ENCODE results near the gene RBL1.
"Not testable (repeated sequence)": the region's sequence is repeated elsewhere in the genome, so short reads cannot be mapped to it uniquely, and the experiment has no call there.

RBL1 gene, protein sequence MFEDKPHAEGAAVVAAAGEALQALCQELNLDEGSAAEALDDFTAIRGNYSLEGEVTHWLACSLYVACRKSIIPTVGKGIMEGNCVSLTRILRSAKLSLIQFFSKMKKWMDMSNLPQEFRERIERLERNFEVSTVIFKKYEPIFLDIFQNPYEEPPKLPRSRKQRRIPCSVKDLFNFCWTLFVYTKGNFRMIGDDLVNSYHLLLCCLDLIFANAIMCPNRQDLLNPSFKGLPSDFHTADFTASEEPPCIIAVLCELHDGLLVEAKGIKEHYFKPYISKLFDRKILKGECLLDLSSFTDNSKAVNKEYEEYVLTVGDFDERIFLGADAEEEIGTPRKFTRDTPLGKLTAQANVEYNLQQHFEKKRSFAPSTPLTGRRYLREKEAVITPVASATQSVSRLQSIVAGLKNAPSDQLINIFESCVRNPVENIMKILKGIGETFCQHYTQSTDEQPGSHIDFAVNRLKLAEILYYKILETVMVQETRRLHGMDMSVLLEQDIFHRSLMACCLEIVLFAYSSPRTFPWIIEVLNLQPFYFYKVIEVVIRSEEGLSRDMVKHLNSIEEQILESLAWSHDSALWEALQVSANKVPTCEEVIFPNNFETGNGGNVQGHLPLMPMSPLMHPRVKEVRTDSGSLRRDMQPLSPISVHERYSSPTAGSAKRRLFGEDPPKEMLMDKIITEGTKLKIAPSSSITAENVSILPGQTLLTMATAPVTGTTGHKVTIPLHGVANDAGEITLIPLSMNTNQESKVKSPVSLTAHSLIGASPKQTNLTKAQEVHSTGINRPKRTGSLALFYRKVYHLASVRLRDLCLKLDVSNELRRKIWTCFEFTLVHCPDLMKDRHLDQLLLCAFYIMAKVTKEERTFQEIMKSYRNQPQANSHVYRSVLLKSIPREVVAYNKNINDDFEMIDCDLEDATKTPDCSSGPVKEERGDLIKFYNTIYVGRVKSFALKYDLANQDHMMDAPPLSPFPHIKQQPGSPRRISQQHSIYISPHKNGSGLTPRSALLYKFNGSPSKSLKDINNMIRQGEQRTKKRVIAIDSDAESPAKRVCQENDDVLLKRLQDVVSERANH
- long read RNA-seq, donor 1, partial matches to known transcripts, result 0 of 1 reads
- long read RNA-seq, donor 1, other reads (novel, unspliced or antisense), result 0 of 1 reads
- long read RNA-seq, donor 2, partial matches to known transcripts, result 0 of 1 reads
- long read RNA-seq, donor 2, other reads (novel, unspliced or antisense), result 0 of 1 reads
- long read RNA-seq, donor 3, result 0 reads
- long read RNA-seq, donor 4, partial matches to known transcripts, result 0 of 1 reads
- long read RNA-seq, donor 4, other reads (novel, unspliced or antisense), result 0 of 1 reads
- long read RNA-seq, donor 5, partial matches to known transcripts, result 0 of 1 reads
- long read RNA-seq, donor 5, other reads (novel, unspliced or antisense), result 0 of 1 reads
- long read RNA-seq, donor 6, partial matches to known transcripts, result 0 of 1 reads
- long read RNA-seq, donor 6, other reads (novel, unspliced or antisense), result 0 of 1 reads
- long read RNA-seq, donor 7, result 0 reads
- long read RNA-seq, donor 8, full-length matches to known transcripts, result 2 of 2 reads
- long read RNA-seq, donor 8, partial matches to known transcripts, result 0 of 2 reads
- long read RNA-seq, donor 8, other reads (novel, unspliced or antisense), result 0 of 2 reads

DNA sequence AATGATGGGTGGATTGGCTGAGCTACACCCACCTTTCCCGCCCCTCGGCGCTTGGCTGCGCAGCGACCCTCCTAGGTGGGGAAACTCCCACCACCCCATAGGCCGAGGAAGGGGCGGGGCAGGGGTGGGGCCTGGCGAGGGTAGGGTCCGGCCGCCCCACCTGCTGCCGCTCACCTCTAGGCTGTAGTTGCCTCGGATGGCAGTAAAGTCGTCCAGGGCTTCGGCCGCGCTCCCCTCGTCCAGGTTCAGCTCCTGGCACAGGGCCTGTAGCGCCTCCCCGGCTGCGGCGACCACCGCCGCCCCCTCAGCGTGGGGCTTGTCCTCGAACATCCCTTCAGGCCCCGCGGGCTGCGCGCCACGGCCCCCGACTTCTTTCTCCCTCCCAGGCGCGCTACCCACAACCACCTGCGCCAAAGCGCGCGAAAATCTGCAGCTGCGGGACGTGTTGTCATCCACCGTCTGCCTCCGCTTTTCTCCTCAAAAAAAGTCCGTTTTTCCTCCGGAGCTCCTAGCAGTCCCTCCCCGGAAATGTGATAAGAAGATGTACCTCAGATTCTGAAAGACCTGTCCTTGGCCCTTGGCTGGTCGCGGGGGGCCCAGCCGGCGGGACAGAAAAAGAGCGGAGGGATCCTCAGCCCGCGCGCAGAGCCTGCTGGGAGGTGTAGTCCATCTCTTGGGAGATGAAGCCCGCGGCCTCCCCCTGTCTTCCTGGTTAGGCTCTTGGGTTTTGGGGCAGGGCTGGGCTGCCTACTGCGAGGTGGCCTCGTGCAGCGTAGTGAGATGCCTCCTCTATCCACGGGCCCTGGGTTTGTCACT is at the start of gene RBL1:
Gene RBL1 (minus strand): TSS at position 399 of the 816 bp plus-strand sequence. CDS start 69 bp downstream, at position 330.
- DNase-seq, result peak; percentile 100

DNA sequence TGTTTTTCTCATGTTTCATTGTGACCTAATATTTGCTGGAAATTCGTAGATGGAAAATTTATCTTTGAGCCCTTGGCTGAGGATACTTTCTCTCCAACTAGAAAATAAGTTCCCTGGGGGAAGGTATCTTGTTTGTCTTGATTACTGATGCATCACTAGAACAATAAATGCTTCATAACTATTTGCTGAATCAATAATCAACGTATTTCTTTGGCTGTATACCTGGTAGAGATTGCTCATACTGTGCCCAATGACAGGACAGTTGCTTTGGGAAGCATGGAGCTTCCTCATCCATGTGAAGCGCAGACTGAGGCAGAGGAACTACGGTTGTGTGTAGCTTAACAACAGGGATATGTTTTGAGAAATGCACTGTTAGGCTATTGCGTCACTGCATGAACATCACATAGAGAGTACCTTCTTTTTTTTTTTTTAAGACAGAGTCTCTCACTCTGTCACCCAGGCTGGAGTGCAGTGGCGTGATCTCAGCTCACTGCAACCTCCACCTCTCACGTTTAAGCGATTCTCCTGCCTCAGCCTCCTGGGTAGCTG is 49.1 kb upstream of the RBL1 start:
- no peak for DNase-seq

DNA sequence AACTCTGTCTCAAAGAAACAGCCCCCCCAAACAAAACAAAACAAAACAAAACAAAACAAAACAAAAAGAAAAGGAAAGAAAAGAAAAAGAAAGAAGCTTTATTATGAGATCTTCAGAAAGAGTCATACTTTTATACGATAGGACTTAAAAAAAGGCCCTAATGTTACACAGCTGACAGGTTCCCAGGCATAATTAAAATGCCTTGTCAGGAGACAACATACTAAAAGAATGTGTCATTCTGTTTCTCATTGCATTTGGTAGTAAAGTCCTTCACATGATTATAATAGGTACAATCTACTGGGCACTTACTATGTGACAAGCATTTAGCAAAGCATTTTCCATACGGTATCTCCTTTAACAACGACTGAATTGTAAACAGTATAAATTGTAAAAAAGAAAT is 46.9 kb upstream of the RBL1 start:
- DNase-seq, result no peak

DNA sequence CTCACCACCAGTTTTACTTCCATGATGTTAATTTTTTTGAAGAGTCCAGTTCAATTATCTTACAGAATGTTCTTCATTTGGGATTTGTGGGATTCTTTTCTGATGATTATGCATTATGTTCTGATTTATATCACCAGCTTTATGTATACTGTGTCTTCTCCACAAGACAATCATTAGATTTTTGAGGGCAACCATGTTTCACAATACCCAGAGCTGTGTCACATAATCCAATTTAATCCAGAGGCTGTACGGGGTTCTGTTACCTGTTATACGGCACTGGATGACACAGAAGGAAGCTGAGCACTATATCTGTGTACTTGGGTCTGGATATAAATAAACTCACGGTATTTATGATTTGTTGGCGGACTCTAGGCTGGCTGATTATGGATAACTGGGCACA is 41.8 kb upstream of the RBL1 start:
- DNase-seq, result no peak

DNA sequence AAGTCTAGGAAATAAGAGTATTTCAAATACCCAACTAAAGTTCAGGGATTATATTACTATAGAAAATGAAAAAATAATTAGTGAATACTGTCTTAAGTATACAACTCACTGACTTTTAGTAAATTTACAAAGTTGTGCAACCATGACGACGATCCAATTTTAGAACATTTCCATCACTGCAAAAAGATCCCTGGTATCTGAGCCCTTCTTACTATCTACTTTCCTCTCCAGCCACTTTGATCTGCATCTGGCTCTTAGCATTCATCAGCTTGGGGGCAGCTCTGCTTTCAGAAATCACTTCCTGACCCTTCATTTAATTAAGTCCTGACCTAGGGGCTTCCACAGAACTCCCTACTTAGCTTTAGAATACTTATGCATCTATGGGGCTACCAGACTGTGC is 38.2 kb upstream of the RBL1 start:
- DNase-seq, result no peak

DNA sequence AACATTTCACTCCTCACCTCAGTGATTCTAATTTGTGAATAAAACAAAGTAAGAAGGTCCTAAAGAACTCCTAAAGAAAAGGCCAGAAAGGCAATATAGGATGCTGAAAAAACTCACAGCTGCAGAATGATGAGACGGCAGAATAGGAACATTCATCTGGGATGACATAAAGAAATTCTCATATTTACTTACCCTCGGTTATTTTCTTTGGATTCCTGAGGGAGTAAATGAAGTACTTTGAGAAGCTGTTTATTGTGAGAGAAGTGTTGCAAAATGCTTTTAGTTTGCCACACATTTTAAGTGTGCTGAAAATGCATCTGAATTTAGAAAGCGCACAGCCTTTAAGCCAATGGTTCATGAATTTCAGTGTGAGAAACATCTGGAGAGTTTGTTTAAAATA is 35.7 kb upstream of the RBL1 start:
- no peak for DNase-seq

DNA sequence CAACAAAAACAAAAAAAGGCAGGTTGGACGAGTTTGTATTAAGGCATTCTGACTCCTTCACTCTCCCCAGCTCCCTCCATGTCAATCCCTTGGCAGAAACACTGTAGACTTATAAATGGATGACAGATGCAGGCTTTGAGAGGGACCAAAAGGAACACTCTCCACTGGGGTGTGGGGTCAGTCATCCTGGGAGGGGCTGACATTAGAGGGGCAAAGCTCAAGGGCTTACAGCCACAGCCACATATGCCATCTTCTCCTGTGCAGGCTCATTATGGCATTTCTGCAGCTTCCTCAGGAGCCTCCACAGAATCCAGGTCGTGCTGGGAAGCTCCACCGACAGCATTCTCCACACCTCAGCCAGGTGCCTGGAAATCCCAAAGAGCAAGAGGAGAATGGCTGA is 33.0 kb upstream of the RBL1 start:
- DNase-seq, result no peak

DNA sequence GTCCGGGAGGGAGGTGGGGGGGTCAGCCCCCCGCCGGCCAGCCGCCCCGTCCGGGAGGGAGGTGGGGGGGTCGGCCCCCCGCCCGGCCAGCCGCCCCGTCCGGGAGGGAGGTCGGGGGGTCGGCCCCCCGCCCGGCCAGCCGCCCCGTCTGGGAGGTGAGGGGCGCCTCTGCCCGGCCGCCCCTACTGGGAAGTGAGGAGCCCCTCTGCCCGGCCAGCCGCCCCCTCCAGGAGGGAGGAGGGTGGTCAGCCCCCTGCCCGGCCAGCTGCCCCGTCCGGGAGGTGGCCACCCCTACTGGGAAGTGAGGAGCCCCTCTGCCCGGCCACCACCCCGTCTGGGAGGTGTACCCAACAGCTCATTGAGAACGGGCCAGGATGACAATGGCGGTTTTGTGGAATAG is 30.5 kb upstream of the RBL1 start:
- DNase-seq, result not testable (repeated sequence)

DNA sequence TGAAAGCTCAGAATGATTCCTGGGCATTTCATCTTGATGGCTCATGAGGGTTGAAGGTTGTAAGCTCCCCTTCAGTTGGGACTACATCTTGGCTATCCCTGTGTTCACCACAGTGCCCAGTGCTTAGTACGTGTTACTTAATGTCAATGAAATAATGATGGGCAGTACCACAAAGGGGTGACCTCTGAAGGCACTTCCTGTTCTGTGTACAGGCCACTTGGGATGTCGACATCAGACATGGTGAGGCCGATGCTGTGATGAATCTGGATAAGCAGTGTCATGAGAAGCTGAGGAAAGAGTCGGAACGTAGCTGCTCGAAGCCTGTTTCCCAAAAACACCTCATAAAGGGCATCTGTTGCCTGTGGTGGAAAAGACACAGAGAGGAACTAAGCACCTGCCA is 27.6 kb upstream of the RBL1 start:
- no peak for DNase-seq

DNA sequence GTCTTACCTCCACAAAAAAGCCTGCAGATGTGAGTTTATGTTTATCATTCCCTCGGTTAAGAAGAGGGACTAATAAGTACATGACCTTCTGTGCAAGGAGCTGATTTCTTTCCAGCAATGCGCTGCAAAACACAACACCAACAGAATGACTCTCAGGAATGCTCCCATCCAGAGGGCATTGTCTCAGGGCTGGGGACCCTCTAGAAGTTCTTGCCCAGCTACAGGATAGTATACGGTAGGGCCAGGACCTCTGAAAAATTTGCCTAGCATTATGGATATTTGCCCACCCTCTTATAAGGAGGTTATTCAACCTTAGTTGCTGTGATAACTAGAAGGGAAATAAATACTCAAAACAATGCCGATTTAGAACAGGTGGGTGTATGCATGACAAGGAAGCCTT is 24.7 kb upstream of the RBL1 start:
- no peak for DNase-seq

DNA sequence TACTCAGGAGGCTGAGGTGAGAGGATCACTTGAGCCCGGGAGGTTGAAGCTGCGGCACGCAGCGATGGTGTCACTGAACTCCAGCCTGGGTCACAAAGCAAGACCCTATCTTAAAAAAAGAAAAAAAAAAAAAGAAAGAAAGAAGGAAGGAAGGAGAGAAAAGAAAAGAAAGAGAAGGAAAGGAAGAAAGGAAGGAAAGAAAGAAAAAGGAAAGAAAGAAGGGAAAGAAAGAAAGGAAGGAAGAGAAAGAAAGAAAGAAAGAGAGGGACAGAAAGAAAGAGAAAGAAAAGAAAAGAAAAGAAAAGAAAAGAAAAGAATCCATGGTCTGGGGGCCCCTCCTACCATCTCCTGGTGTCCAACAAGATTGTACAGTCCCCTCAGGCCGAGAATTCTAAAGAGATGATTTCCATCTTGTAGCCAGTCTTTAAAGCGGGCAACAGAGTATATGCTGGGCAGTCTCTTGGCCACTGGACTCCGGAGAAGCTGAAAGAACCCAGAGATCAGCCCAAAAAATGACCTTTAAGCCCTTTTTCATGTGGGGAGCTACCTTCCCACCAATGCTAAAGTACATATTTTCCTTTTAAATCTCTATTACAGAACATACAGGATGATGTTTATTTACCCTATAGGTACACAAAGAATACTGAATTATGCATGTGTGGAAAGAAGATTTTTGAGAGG is 23.7 kb upstream of the RBL1 start:
- no peak for DNase-seq

DNA sequence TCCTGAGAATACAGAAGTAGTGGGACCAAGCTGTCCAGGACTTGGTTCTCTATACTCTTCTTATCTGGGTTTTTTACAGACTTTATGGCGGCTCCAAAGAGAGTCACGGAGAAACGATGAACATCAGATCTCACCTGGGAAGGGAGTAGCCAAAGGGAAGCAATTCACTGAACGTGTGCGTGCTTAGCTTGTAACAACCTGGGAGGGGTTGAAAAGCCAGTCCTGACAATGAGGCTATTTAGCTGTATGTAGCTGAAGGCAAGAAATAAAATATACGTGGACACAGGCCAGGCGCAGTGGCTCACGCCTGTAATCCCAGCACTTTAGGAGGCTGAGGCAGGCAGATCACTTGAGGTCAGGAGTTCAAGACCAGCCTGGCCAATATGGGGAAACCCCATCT is 18.2 kb upstream of the RBL1 start:
- no peak for DNase-seq

DNA sequence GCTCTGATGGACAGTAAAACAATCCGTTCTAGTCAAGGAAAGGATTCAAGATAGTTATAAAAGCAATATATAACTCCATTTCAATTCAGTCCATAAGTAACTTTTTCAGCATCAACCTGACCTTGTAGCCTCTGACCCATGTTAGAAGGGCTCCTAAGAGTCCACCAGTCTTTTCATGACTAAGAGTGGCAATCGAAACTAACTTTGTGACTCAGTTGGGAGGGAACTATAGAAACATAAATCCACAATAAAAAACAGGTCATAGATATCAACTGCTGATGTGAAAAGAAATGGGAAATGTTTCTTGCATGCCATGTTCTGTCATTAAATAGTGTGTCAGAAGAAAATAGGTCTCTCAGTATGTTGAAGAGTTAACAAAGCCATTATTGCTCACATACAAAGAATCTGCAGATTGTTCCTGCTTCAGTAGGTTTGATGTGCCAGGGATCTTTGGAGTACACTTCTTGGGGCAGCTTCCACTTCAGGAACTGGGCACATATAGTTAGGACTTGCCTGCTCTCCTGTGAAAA is 16.2 kb upstream of the RBL1 start:
- DNase-seq, result no peak

DNA sequence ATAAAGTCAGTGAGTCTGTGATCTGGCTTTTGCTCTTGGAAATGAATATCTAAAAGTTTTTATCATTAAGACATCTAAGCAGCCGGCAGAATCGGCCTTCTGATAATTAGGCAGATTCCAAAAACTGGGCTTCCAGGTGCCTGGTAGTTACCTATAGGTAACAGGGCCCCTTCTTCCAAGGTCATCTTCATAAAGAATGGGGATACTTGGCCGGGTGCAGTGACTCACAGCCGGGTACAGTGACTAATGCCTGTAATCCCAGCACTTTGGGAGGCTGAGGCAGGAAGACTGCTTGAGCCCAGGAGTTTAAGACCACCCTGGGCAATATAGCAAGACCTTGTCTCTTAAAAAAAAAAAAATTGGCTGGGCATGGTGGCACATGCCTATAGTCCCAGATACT is 12.9 kb upstream of the RBL1 start:
- no peak for DNase-seq

DNA sequence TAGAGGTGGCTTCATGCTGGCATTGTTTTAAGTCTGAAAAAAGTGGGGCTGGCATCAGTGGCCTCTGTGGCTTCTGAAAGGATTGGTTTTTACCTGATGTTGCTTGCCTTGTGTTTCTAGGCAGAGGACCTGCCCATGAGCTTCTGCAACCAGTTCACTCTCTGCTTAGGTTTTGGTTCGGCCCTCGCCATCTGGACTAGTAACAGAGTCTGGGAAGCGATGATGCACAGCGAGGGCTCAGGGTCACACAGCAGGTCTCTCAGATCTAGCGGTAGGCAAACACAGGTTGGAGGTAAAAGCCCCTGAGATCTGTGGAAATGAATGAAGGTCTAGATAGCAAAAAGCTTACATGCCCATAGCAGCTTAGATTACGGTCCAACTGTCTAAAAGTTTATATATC is 6.8 kb upstream of the RBL1 start:
- no peak for DNase-seq

DNA sequence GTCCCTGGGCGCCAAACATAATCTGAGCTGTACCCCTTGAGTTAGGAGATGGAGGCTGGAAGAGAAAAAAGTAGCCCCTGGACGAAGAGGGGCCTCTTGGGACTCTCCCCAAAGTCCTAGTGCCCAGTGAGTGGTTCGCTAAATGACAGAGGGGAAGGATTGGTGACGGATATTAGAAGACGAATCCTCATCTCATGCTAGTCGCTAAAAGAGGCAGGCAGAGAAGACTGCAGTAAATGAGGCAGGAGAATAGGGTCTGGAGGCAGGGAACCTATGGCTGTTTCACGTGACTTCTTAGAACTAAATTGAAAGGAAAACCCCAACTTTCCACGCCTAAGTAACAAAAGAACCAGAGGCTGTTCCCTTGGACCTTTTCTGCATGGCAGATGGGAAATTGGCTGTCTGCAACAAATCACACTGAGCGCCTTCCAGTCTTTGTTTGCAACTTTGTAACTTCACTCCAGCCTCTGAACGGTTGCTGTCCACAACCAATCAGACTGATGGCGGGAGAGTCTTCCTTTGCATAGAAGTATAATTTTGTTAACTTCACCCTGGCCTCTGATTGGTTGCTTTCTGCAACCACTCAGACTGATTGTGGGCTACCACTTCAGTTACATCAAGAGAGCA is 731 bp upstream of the RBL1 start:
- no peak for DNase-seq

DNA sequence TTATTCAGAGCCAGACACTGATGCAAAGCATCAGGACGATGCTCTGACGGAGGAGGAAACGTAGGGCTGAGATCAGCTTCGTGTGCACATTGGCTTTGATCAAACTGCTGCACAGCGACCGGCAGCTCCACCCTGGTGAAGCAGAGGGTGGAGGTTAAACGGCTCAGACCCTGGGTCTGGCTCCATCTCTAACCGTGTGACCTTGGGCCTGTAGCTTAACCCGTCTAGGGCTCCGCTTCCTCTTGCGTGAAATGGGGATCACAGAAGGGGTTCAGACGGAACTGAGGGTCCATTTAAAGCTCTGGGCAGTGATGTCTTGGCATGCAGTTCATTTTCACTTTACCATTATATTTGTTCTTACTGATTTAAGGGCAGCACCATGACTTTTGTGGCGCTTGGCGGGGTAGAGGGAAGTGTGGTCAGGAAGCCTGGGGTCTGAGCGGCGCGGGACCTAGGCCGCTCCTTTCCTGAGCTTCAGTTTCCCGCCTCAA is 644 bp downstream of the RBL1 start:
- no peak for DNase-seq

DNA sequence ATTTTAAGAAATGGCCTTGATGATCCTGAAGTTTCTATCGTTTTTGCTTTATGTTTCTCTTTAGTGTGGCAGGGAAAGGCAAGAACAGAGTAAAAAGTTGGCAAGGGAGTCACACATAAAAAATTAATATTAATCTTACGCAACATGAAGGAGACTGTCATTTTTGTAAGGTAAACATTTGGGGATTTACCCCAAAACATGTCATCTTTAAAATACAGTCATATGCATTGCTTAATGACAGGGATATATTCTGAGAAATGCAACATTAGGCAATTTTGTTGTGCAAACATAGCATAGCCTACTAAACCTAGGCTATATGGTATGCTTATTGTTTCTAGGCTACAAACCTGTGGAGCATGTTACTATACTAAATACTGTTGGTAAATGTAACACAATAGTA is 5.4 kb downstream of the RBL1 start:
- DNase-seq, result no peak

DNA sequence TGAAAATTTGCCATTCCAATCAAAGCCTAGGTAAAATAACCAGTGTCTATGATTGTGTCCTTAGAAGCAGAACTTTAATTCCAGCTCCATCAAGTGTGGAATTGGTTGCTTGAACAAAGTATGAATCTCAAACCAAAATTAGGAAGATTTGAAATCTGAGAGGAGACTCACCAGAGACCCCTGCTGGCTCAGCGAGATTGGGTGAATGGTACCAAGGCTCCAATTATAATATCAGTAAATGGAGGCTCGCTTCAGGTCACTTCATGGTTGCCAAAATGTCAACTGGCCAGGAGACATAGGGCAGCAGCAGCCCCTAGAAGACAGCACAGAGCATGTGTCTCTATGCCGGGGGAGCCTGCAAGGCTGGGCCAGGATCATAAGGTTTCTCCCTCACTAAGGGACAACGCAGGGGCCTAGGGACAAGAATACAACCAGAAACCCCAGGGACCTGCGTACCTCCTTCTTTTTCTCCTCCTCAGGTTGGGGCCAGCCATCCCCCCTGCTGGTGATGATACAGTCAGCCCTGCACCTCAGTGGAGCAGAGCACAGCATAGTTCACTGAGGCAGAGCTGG is 14.0 kb downstream of the RBL1 start:
- no peak for DNase-seq
